ENCODE measurements around the gene GPBAR1. TPM values are rescaled to one million over a fixed set of nuclear protein-coding genes. Genes with fewer than 3 reads are reported as not detected.

GPBAR1 gene
- total and polyA plus RNA-seq, 2 of the 8 experiments (the other 6 are each of a cell fraction or from before 2014, with no cell fraction given): 0.32 to 0.59 TPM

DNA sequence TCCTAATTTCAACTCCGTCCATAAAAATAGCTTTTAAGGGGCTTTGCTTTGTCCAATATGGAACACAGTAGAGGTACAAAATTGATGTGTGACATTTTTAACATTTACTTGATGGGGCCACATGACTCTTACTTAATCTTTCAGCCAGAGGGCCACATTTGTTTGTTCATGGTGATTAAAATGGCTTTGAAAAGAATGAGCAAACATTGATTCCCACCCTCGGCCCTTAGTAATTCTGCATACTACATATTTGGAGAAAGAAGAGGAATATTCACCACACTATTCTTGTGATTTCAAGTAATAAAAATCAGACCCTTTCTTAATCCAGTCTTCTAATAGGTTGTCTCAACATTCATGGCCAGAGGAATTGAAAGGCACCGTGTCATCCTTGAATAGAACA lies 26.3 kb upstream of the GPBAR1 start (continued):
- TF ChIP-seq, protein P1, sequence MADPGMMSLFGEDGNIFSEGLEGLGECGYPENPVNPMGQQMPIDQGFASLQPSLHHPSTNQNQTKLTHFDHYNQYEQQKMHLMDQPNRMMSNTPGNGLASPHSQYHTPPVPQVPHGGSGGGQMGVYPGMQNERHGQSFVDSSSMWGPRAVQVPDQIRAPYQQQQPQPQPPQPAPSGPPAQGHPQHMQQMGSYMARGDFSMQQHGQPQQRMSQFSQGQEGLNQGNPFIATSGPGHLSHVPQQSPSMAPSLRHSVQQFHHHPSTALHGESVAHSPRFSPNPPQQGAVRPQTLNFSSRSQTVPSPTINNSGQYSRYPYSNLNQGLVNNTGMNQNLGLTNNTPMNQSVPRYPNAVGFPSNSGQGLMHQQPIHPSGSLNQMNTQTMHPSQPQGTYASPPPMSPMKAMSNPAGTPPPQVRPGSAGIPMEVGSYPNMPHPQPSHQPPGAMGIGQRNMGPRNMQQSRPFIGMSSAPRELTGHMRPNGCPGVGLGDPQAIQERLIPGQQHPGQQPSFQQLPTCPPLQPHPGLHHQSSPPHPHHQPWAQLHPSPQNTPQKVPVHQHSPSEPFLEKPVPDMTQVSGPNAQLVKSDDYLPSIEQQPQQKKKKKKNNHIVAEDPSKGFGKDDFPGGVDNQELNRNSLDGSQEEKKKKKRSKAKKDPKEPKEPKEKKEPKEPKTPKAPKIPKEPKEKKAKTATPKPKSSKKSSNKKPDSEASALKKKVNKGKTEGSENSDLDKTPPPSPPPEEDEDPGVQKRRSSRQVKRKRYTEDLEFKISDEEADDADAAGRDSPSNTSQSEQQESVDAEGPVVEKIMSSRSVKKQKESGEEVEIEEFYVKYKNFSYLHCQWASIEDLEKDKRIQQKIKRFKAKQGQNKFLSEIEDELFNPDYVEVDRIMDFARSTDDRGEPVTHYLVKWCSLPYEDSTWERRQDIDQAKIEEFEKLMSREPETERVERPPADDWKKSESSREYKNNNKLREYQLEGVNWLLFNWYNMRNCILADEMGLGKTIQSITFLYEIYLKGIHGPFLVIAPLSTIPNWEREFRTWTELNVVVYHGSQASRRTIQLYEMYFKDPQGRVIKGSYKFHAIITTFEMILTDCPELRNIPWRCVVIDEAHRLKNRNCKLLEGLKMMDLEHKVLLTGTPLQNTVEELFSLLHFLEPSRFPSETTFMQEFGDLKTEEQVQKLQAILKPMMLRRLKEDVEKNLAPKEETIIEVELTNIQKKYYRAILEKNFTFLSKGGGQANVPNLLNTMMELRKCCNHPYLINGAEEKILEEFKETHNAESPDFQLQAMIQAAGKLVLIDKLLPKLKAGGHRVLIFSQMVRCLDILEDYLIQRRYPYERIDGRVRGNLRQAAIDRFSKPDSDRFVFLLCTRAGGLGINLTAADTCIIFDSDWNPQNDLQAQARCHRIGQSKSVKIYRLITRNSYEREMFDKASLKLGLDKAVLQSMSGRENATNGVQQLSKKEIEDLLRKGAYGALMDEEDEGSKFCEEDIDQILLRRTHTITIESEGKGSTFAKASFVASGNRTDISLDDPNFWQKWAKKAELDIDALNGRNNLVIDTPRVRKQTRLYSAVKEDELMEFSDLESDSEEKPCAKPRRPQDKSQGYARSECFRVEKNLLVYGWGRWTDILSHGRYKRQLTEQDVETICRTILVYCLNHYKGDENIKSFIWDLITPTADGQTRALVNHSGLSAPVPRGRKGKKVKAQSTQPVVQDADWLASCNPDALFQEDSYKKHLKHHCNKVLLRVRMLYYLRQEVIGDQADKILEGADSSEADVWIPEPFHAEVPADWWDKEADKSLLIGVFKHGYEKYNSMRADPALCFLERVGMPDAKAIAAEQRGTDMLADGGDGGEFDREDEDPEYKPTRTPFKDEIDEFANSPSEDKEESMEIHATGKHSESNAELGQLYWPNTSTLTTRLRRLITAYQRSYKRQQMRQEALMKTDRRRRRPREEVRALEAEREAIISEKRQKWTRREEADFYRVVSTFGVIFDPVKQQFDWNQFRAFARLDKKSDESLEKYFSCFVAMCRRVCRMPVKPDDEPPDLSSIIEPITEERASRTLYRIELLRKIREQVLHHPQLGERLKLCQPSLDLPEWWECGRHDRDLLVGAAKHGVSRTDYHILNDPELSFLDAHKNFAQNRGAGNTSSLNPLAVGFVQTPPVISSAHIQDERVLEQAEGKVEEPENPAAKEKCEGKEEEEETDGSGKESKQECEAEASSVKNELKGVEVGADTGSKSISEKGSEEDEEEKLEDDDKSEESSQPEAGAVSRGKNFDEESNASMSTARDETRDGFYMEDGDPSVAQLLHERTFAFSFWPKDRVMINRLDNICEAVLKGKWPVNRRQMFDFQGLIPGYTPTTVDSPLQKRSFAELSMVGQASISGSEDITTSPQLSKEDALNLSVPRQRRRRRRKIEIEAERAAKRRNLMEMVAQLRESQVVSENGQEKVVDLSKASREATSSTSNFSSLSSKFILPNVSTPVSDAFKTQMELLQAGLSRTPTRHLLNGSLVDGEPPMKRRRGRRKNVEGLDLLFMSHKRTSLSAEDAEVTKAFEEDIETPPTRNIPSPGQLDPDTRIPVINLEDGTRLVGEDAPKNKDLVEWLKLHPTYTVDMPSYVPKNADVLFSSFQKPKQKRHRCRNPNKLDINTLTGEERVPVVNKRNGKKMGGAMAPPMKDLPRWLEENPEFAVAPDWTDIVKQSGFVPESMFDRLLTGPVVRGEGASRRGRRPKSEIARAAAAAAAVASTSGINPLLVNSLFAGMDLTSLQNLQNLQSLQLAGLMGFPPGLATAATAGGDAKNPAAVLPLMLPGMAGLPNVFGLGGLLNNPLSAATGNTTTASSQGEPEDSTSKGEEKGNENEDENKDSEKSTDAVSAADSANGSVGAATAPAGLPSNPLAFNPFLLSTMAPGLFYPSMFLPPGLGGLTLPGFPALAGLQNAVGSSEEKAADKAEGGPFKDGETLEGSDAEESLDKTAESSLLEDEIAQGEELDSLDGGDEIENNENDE (IDR thresholded peaks at IDR 0.05; ENCODE audit: insufficient replicate concordance, low read length): no peak
